Duodenal mucosa (tissue), 2 donors: ENCODE data around the gene NOP9.

Source experiments
- H3K27ac ChIP-seq: one replicate; pipeline ENCODE4 v1.7.0; 2013; ENCODE audit warnings: low read depth, low read length
- H3K27me3 ChIP-seq, 2 donors: one replicate each; pipeline ENCODE4 v1.7.0; 2013; ENCODE audit warnings: low read length in 2 of 2, control low read depth in 1 of 2; ENCODE audit not compliant: insufficient read depth in 2 of 2, control insufficient read depth in 1 of 2
- H3K36me3 ChIP-seq, 2 donors: one replicate each; pipeline ENCODE4 v1.7.0; 2013; ENCODE audit warnings: low read length in 2 of 2, control low read depth in 1 of 2; ENCODE audit not compliant: insufficient read depth in 2 of 2, control insufficient read depth in 1 of 2
- H3K4me1 ChIP-seq, 2 donors: one replicate each; pipeline ENCODE4 v1.7.0; 2013; ENCODE audit warnings: low read length in 2 of 2, control low read depth in 1 of 2; ENCODE audit not compliant: insufficient read depth in 2 of 2, control insufficient read depth in 1 of 2
- H3K4me3 ChIP-seq, 2 donors: one replicate each; pipeline ENCODE4 v1.7.0; 2013; ENCODE audit warnings: low read length in 2 of 2, low read depth in 1 of 2
- H3K9ac ChIP-seq, 2 donors: one replicate each; pipeline ENCODE4 v1.7.0; 2013; ENCODE audit warnings: low read length in 2 of 2, low read depth in 1 of 2
- H3K9me3 ChIP-seq, 2 donors: one replicate each; pipeline ENCODE4 v1.7.0; 2013; ENCODE audit warnings: low read length in 2 of 2, control low read depth in 1 of 2; ENCODE audit not compliant: control insufficient read depth in 1 of 2

The NOP9 gene

DNA sequence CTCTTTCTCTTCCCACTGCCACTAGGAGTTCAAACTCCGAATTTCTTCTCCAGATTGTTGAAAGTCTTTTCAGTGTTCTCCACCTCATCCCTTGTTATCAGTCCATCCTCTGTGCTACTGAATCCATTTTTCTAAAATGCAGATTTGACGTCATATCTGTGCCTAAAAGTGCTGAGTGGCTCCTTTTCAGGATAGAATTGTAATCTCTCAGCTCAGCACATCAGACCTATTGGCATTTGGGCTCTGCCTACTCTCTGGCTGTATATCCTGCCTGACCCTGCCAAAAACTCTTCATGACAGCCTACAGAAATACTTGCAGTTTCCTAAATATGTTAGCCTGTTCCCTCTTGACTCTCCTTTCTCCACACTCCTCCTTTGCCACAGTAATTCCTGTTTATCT, 27.2 kb upstream of the NOP9 start:
- peaks cover 8 to 22% of the 10 kb centered on the region in 2 donors for H3K36me3 ChIP-seq
- no peaks in the 10 kb centered on the region for H3K27me3 ChIP-seq
- H3K27ac ChIP-seq: no peak overlapping the region
- H3K4me3 ChIP-seq: no peak overlapping the region
- H3K9ac ChIP-seq: peak overlapping the region in 1 of 2 donors; percentile 8
- H3K9me3 ChIP-seq: no peaks in the 10 kb centered on the region
- H3K4me1 ChIP-seq: peaks cover 20 to 27% of the 10 kb centered on the region in 2 donors

DNA sequence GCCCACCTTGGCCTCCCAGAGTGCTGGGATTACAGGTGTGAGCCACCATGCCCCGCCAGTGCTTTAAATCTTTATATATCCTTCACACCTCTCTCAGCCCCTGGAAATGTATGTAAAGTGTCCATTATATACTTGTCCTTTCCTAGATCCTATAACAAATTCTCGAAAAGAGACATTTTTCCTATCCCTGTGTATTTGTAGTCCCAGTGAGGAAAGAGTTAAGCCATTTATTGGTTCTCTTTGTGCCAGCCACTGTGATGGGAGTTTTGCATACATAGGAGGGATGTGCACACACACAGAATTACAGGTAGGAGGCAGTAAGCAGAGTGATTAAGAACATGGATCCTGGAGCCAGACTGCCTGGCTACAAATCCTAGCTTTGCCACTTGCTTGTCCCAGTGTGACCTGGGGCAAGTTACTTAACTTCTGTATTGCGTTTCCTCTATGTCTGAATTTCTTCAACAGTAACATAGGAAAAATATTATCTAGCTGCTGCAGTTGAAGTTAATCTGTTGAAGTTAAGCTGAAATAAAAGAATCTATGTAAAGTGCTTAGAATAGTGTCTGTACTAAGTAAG, 26.1 kb upstream of the NOP9 start:
- peaks cover 20 to 27% of the 10 kb centered on the region in 2 donors for H3K4me1 ChIP-seq
- H3K27me3 ChIP-seq: no peaks in the 10 kb centered on the region
- H3K36me3 ChIP-seq: peaks cover 6 to 13% of the 10 kb centered on the region in 2 donors
- peak overlapping the region in 1 of 2 donors; percentile 0 for H3K9ac ChIP-seq
- H3K27ac ChIP-seq: no peak overlapping the region
- no peaks in the 10 kb centered on the region for H3K9me3 ChIP-seq
- H3K4me3 ChIP-seq: no peak overlapping the region

DNA sequence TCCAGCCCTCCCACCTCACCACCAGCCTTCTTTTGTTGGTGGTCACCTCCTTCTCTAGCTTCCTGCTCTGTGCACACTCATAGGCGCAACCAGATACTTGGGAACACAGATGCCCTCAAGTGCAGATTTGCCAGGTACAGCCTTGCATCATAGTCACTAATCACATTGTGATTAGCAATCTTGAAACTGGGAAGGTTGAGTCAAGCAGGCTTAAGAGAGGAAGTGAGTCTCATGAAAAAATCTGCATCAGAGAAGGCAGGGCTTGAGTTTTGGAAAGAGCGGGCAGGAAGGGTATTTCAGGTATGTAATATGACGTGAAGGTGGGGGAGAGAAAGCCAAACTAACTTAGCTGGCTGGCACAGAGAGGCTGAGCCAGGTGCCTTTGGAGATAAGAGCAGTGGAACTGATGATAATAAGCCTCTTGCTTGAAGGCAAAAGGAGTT, 25.5 kb upstream of the NOP9 start:
- Histone ChIP-seq H3K4me3 (no peak overlapping the region), H3K4me1 (peaks cover 20 to 27% of the 10 kb centered on the region in 2 donors), H3K27me3 (no peaks in the 10 kb centered on the region), H3K9me3 (no peaks in the 10 kb centered on the region), H3K27ac (no peak overlapping the region), H3K9ac (peak overlapping the region in 1 of 2 donors; percentile 0), H3K36me3 (peaks cover 2 to 7% of the 10 kb centered on the region in 2 donors)

DNA sequence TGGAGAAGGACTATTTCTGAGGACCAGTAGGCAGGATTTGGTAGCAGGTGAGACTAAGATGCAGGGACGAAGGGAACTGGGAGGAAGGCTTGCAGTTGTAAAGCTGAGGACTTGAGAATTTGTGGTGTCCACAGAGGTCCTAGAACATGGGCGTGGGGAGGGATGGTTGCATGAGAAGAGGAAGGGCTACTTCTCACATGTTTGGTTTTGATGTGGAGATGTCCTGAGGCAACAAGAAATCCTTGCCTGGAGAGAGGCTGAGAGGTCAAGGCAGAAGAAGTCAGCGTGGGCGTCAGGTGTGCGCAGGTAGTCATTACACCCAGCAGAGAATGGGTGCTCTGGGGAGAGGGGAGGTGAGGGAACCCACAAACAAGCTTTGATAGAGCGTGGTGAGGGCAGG, 22.6 kb upstream of the NOP9 start:
- Histone ChIP-seq H3K36me3 (no peaks in the 10 kb centered on the region), H3K27ac (no peak overlapping the region), H3K4me3 (no peak overlapping the region), H3K27me3 (no peaks in the 10 kb centered on the region), H3K9ac (no peak overlapping the region), H3K9me3 (no peaks in the 10 kb centered on the region), H3K4me1 (peaks cover 15 to 18% of the 10 kb centered on the region in 2 donors)

DNA sequence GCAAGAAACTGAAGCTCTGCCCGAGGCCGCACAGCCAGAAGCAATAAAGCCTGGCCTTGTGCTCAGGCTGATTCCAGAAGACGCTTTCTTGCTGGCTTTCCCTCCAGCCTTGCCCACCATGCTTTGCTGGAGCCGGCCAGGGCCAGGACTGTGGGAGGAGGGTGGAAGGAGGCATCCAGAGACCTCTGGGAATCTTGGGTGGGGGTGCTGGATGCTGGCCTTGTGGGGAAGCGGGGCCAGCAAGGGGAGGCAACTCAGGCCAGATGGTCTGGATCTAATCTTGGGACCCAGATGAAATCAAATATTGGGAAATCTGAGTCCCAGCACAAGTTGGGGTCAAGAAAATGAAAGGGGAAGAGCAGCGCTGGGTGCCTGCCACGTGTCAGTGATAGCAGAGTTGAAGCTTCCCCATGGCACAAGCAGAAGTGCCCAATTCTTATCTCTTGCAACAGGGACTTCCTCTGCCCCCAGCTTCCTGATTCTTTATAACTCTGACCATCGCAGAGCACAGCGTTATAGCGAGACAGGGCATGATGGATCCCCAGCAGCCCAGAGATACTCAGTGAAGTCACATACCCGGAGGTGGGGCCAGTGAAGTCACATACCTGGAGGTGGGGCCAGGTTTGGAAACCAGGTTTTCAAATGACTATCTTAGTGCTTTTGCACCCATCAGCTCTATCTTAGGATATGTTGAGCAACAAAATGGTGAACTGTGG, 21.9 kb upstream of the NOP9 start:
- no peak overlapping the region for H3K9ac ChIP-seq
- H3K4me3 ChIP-seq: no peak overlapping the region
- H3K4me1 ChIP-seq: peaks cover 11 to 12% of the 10 kb centered on the region in 2 donors
- no peaks in the 10 kb centered on the region for H3K36me3 ChIP-seq
- no peaks in the 10 kb centered on the region for H3K27me3 ChIP-seq
- no peaks in the 10 kb centered on the region for H3K9me3 ChIP-seq
- no peak overlapping the region for H3K27ac ChIP-seq

DNA sequence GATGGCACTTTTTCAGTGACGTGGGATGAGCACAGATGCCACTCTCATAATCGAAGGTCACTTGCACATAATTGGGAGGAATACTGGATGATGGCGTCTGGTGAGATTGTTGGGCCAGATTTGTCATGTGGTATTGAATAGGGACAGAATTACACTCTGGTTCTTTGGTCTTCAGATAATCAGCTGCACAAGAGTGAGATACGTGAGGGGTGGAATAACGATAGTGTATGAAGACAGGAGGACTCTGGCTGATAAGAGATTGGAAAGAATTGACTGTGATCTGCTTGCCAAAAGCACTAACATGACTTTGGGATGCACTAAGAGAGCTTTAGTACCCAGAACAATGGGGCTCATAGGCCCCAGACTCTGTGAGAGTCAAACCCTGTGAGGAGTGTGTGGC, 21.2 kb upstream of the NOP9 start:
- H3K36me3 ChIP-seq: no peaks in the 10 kb centered on the region
- no peaks in the 10 kb centered on the region for H3K9me3 ChIP-seq
- no peak overlapping the region for H3K27ac ChIP-seq
- H3K4me3 ChIP-seq: no peak overlapping the region
- no peaks in the 10 kb centered on the region for H3K27me3 ChIP-seq
- H3K4me1 ChIP-seq: peaks cover 10 to 12% of the 10 kb centered on the region in 2 donors
- H3K9ac ChIP-seq: no peak overlapping the region

DNA sequence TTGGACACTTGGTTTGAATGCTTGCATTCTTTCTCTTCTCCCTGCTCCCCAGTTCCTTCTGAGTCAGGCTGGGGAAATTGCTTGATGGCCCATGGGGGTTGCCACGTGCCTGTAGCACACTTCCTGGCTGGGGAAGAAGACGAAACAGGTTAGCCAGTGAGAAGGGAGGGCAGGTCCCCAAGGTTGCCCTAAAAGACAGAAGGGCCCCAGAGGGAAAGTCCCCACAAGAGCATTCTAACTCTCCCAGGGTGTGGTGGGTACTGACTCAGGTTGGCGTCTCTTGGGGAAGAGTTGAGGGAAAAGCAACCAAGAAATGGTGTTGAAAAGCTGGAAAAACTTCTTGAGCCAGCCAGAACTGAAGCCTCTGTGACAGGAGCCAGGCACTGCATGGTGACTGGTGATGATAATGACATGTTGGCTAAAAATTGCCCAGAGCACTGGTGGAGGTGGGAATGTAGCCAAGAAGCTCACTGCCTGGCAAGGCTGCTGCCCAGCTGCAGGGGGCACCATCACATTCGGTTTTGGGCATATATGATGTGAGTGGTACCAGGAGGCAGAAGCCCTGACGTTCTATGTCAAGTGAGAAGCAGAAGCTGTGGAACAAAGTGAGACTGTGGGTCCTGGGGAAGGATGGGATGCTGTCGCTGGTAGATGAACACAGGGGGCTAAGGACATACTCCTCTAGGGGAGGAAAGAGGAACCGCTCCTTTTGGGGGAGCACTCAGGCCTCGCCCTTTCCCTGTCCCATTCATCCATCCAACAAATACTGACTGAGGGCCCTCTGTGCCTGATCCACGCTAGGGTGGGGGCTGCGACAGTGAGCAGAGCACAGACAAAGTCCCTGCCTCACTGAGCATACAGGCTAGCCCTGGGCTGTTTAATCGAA, 20.1 kb upstream of the NOP9 start:
- Histone ChIP-seq H3K27ac (no peak overlapping the region), H3K9ac (no peak overlapping the region), H3K27me3 (no peaks in the 10 kb centered on the region), H3K4me1 (peaks cover 0 to 7% of the 10 kb centered on the region in 2 donors), H3K9me3 (no peaks in the 10 kb centered on the region), H3K4me3 (no peak overlapping the region), H3K36me3 (no peaks in the 10 kb centered on the region)

DNA sequence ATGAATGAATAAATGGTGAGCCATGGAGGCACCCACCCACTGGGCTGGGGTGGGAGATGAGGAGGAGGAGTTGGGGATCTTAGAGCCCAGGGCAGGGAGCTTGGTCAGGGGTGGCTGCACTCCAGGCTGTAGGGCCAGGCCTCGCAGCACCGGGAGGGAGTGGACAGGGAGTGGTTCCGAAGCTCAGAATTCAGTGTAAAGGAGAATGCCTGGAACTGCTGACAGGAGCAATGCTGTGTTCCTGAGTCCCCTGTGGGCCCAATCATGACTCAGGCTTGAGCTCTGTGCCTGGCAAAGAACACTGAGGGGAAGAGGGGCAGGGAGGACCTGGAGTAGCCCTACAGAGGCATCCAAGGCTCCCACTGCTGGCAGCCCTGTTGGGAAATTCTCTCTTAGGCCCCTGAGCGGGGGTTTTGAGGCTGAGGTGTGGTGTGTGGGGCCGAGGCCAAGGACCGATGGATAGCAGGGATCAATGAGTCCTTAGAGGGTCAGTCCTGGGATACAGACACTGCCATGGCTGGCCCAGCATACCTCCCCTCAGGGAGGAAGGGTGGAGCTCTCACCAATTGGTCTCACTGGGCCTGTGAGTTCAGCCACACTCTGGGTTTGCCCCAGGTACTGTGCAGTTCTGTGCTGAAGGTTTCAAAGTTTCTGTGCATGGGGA, 18.7 kb upstream of the NOP9 start:
- H3K27ac ChIP-seq: no peak overlapping the region
- H3K9ac ChIP-seq: no peak overlapping the region
- peaks cover 0 to 5% of the 10 kb centered on the region in 2 donors for H3K4me1 ChIP-seq
- H3K4me3 ChIP-seq: no peak overlapping the region
- no peaks in the 10 kb centered on the region for H3K27me3 ChIP-seq
- no peaks in the 10 kb centered on the region for H3K9me3 ChIP-seq
- no peaks in the 10 kb centered on the region for H3K36me3 ChIP-seq

DNA sequence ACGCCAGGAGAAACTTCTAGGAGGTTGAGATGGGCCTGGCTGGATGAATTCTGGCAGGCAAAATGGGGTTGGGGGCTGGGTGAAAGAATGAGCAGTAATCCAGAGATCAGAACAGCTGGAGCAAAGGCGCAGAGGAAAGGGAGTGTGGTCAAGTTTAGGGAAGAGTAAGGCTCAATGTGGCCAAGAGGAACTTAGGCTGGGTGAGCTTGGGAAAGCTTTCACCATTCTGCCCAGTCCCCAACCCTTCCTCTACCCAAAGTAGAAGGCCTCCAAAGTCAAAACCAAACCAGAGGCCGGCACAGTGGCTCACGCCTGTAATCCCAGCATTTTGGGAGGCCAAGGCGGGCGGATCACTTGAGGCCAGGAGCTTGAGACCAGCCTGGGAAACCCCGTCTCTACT, 18.0 kb upstream of the NOP9 start:
- no peaks in the 10 kb centered on the region for H3K36me3 ChIP-seq
- H3K9me3 ChIP-seq: no peaks in the 10 kb centered on the region
- no peaks in the 10 kb centered on the region for H3K27me3 ChIP-seq
- peaks cover 0 to 5% of the 10 kb centered on the region in 2 donors for H3K4me1 ChIP-seq
- no peak overlapping the region for H3K27ac ChIP-seq
- H3K9ac ChIP-seq: no peak overlapping the region
- H3K4me3 ChIP-seq: no peak overlapping the region
